ENCODE results near the gene GRHPR. TPM values are rescaled to one million over a fixed set of nuclear protein-coding genes. Genes with fewer than 3 reads are reported as not detected.

GRHPR gene
- total RNA-seq, 4 donors from 2014 or later, result 74.5 to 117 (median 93.8) TPM

- Histone ChIP-seq H3K27me3 (no peaks in the 10 kb centered on the region), H3K27ac (no peak overlapping the region), H3K9me3 (no peaks in the 10 kb centered on the region), H3K4me1 (peaks cover 3 to 55% (median 20%) of the 10 kb centered on the region in 3 donors), H3K36me3 (peaks cover 0 to 36% (median 0%) of the 10 kb centered on the region in 3 donors), H3K4me3 (no peak overlapping the region)
- intact Hi-C loops (cut with DNase I), result no loop called here
- TF ChIP-seq POLR2A (IDR thresholded peaks at IDR 0.05) (no peak), CTCF (IDR thresholded peaks at IDR 0.05) (no peak)
- DNase-seq, result no peak
- 81 to 91% methylated on average over 12 of the region's 12 CpGs for WGBS, 2 donors
These were observed 27.6 kb downstream of the GRHPR start for GRCh38 chr9:37449862-37450632.

GRCh38 chr9:37451628-37452027 is 29.1 kb downstream of the GRHPR start:
- no peak overlapping the region for H3K4me3 ChIP-seq
- peak overlapping the region in 2 of 4 donors; percentile 64 for H3K27ac ChIP-seq
- DNase-seq, result no peak
- intact Hi-C loops (cut with DNase I), result no loop called here
- no peak for TF ChIP-seq CTCF (IDR thresholded peaks at IDR 0.05)
- no peak for TF ChIP-seq POLR2A (IDR thresholded peaks at IDR 0.05)
- peaks cover 9 to 69% (median 20%) of the 10 kb centered on the region in 3 donors for H3K4me1 ChIP-seq
- WGBS, 2 donors, result 57 to 80% methylated on average over 3 of the region's 3 CpGs
- H3K36me3 ChIP-seq, result peaks cover 0 to 35% (median 0%) of the 10 kb centered on the region in 3 donors
- no peaks in the 10 kb centered on the region for H3K9me3 ChIP-seq
- no peaks in the 10 kb centered on the region for H3K27me3 ChIP-seq

- WGBS, 2 donors, result 71 to 91% methylated on average over 1 of the region's 1 CpG
- no peak for DNase-seq
- Histone ChIP-seq H3K4me3 (no peak overlapping the region), H3K27ac (peak overlapping the region in 2 of 4 donors; percentile 64), H3K36me3 (peaks cover 0 to 35% (median 0%) of the 10 kb centered on the region in 3 donors), H3K27me3 (no peaks in the 10 kb centered on the region), H3K9me3 (no peaks in the 10 kb centered on the region), H3K4me1 (peaks cover 13 to 69% (median 24%) of the 10 kb centered on the region in 3 donors)
- TF ChIP-seq CTCF (IDR thresholded peaks at IDR 0.05) (no peak), POLR2A (IDR thresholded peaks at IDR 0.05) (no peak)
- intact Hi-C loops (cut with DNase I), result no loop called here
These were observed 30.1 kb downstream of the GRHPR start for GRCh38 chr9:37452611-37453010.

GRCh38 chr9:37453827-37454226 is 31.3 kb downstream of the GRHPR start:
- Histone ChIP-seq H3K4me3 (no peak overlapping the region), H3K27me3 (no peaks in the 10 kb centered on the region), H3K27ac (peak overlapping the region in 3 of 4 donors; percentile 15 to 64 (median 64)), H3K4me1 (peaks cover 13 to 80% (median 24%) of the 10 kb centered on the region in 3 donors), H3K9me3 (no peaks in the 10 kb centered on the region), H3K36me3 (peaks cover 0 to 24% (median 0%) of the 10 kb centered on the region in 3 donors)
- WGBS, 2 donors, result 50 to 80% methylated on average over 1 of the region's 1 CpG
- DNase-seq, result no peak
- TF ChIP-seq CTCF (IDR thresholded peaks at IDR 0.05) (no peak), POLR2A (IDR thresholded peaks at IDR 0.05) (no peak)
- intact Hi-C loops (cut with DNase I), result no loop called here

- H3K9me3 ChIP-seq, result no peaks in the 10 kb centered on the region
- intact Hi-C loops (cut with DNase I), result no loop called here
- H3K4me3 ChIP-seq, result no peak overlapping the region
- no peak for TF ChIP-seq POLR2A (IDR thresholded peaks at IDR 0.05)
- no peak for TF ChIP-seq CTCF (IDR thresholded peaks at IDR 0.05)
- no peaks in the 10 kb centered on the region for H3K27me3 ChIP-seq
- peaks cover 13 to 84% (median 24%) of the 10 kb centered on the region in 3 donors for H3K4me1 ChIP-seq
- H3K27ac ChIP-seq, result peak overlapping the region in 3 of 4 donors; percentile 6 to 64 (median 64)
- DNase-seq, result no peak
- peaks cover 0 to 20% (median 0%) of the 10 kb centered on the region in 3 donors for H3K36me3 ChIP-seq
These were observed 31.7 kb downstream of the GRHPR start for GRCh38 chr9:37454238-37454637.

Data from esophagus squamous epithelium (tissue), 5 donors.